GM18520 (cell line): ENCODE data around the gene KCNJ13.
A peak's percentile ranks its signal among the peaks of the same experiment; 100 is the strongest.

Experiments used
- ATAC-seq: cut with Tn5 transposase; IDR thresholded peaks from one replicate; pipeline ENCODE4 v1.9.1; 2021; ENCODE audit not compliant: unreplicated experiment

KCNJ13 gene

DNA sequence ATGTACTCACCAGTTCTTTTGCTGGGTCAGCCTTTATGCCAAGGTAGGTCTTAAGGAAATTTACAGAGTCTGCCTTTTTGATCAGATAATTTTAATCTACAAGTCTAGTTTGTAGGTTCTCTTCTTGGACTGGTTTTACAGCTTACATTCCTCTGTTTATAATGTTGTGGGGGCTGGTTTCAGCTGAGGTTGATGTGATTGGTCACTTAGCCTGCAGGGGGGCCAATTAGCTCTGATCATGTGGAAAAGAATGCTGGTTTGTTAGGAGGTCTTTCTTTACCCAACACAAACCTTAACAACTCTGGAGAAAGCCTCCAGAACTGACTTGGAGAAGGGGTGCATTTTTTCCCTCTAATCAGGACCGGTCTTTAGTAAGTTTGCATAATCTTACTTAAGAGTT, at the start of gene KCNJ13:
Gene KCNJ13 (minus strand): TSS at position 131 of the 400 bp plus-strand sequence. CDS start 5,203 bp downstream, outside the sequence.
- no peak for ATAC-seq

DNA sequence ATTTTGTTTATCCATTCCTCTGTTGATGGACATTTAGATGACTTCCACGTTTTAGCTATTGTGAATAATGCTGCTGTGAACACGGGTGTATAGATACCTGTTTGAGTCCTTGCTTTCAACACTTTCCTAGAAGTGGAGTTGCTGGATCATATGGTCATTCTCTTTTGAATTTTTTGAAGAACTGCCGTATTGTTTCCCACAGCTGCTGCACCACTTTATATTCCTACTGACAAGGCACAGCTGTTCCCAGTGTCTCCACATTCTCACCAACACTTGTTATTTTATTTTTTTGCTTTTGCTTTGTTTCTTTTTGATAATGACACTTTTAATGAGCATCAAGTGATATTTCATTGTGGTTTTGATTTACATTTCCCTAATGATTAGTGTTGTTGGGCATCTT, 41.4 kb upstream of the KCNJ13 start:
- no peak for ATAC-seq

DNA sequence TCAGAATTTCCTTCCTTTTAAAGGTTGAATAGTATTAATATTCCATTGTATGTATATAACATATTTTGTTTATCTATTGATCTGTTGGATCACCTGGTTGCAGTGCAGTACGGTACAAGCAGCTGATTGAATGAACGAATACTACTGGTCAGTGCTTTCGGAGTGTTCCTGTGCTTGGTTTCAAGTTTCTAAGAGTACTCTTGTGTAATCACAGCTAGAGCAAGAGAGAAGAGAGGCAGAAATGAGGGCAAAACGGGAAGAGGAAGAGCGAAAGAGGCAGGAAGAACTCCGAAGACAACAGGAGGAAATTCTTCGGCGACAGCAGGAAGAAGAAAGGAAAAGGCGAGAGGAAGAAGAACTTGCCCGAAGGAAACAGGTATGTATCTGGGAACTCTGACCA, 40.3 kb upstream of the KCNJ13 start:
- no peak for ATAC-seq

DNA sequence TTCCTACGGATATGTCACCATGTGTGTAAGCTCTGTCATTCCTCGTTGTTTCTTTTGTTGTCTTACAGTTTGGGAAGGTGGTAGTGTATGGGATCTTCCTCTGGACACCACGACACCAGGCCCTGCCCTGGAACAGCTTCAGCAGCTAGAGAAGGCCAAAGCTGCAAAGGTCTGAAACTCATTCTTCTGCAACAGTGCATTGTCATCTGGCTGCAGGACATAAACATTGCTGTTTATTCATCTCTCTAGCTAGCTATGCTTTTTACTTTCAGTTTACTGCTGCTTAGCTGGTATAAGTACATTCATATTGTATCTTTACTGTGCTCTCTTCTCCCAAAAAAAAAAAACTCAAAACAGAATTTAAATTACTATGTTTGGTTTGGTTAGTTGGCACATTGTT, 39.2 kb upstream of the KCNJ13 start:
- no peak for ATAC-seq

DNA sequence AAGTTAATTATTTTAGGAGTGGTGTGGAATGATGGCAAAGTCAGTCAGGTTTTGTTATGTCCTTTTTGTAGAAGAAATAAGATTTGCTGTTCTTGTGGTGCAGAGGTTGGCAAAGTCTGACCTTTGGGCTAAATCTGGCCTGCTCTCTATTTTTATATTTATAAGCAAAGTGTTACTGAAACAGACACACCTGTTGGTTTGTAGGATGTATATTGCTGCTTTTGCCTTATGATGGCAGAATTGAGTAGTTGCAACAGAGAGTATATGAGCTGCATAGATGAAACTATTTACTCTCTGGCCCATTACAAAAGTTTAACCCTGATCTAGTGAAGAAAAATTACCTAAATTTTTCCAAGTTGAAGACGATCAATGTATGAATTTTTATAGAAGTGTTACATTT, 34.1 kb upstream of the KCNJ13 start:
- ATAC-seq, result no peak

DNA sequence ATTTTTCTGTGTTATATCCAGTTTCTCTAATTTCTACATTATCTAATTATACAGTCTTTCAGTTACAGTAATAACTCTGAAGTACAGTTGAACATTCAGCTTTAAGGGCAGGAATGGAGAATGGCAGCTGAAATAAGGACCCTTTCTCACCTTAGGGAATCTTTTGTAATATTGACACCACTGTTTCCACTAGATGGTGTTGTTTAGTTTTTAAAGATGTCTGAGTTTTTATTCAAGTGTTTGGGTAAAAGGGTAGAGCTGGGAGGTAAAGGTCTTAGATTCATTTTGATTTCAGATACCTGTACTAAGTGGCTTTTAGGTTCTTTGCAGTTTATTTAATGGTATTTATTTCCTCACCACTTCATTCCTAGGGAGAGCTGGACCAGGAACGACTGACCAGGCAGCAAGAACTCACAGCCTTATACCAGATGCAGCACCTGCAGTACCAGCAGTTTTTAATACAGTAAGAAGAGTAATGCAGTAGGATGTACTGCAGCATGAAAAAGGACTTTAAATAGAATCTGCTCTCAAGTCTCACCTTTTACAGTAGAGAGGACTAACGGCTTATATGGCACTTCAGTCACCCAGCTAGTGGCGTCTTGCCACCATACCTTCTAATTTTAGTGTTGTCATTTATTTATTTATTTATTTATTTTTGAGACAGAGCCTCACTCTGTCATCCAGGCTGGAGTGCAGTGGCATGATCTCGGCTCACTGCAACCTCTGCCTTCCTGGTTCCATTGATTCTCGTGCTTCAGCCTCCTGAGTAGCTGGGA, 33.2 kb upstream of the KCNJ13 start:
- ATAC-seq, result no peak

DNA sequence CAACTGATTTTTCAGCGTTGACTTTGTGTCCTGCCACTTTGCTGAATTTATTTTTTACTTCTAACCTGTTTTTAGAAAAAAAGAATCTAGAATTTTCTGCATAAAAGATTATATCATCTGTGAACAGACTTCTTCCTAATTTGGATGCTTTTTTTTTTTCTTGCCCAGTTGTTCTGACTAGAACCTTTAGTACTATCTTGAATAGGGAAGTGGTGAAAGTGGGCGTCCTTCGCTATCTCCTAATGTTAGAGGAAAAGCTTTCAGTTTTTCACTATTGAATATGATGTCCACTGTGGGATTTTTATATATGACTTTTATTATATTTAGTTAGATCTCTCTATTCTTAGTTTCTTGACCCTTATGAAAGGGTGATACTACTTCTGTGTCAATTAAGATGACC, 25.7 kb upstream of the KCNJ13 start:
- ATAC-seq, result no peak

DNA sequence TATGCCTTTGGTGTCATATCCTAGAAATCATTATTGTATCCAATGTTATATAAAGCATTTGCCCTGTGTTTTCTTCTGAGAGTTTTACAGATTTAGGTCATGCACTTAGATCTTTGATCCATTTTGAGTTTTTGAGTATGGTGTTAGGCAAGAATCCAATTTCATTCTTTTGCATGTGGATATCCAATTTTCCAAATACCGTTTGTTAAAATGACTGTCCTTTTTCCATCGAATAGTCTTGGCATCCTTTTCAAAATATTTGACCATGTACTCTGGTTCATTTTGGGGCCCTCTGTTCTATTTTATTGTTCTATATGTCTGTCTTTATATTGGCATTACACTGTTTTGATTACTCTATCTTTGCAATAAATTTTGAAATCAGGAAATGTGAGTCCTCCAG, 23.8 kb upstream of the KCNJ13 start:
- no peak for ATAC-seq

DNA sequence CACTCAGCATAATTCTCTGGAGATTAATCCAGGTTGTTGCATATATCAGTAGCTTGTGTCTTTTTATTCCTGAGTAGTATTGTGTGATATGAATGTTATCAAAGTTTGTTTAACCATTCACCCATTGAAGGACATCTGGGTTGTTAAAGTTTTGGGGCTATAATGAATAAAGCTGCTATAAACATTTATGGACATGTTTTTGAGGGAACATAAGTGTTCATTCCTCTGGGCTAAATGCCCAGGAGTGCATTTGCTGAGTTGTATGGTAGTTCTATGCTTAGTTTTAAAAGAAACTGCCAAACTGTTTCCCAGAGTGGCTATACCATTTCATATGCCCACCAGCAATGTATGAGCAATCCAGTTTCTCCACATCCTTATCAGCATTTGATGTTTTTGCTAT, 21.8 kb upstream of the KCNJ13 start:
- ATAC-seq, result no peak

DNA sequence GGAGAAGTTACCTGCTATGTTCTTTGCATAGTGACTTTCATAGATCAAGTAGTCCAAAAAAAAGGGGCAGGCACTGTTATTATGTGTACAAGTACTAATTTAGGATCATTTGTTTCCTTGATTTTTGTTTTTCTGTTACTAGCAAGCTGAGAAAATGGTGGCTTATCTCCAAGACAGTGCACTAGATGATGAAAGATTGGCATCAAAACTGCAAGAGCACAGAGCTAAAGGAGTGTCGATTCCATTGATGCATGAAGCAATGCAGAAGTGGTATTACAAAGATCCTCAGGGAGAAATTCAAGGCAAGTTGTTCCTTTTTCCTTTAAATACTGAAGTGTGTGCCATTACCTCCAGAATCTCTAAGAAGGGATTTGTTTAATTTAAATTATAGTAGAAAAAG, 19.6 kb upstream of the KCNJ13 start:
- no peak for ATAC-seq

DNA sequence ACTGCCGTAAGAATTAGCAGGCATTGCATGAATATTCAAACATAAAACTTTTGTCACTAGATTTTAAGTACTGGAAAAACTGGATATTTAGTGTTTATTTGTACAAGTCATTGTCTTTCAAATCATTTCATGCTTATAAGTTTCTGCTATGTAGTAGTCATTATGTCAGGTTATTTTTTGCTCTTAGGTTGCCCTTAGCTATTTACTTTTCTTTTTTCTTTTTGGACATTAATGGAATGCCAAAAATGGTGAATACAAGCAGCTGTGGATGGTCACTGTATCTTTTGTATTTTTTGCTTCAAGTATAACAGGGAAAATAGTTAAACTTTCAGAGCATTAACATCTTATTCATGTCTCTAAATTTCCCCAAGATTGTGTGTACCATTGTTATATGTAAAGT, 18.6 kb upstream of the KCNJ13 start:
- no peak for ATAC-seq

DNA sequence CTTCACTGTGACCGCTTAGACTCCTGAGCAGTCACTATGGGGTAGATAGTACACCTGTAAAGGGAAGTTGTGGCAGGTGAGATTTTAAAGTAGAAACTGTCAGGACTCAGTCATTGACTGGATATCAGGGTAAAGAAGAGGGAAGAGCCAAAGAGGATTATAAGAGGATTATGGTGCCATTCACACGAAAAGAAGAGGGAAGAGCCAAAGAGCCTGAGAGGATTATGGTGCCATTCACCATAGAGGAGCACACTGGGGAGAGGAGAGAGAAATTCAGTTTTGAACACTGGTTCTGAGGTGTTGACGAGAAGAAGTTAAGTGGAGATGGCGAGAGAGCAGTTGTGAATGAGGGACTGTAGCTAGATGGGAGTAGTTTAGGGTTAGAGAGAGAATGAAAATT, 16.9 kb upstream of the KCNJ13 start:
- no peak for ATAC-seq

DNA sequence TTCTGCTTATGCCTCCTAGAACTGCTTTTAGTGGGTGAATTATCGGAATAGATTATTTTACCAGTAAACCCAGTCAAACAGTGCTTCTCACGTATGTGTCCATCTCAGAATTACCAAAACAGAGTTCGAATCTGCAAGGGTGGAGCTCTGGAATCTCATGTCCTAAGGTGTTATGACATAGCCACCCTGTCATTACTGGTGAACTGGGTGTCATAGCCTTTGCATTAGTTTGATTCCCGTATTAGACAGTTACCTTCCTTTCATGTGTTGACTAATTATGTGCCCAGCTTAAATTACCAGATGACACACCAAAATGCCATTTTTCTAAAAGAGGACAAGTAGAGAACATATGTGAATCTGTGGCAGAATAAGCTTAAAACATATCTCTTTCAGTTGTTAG, 15.2 kb upstream of the KCNJ13 start:
- no peak for ATAC-seq

DNA sequence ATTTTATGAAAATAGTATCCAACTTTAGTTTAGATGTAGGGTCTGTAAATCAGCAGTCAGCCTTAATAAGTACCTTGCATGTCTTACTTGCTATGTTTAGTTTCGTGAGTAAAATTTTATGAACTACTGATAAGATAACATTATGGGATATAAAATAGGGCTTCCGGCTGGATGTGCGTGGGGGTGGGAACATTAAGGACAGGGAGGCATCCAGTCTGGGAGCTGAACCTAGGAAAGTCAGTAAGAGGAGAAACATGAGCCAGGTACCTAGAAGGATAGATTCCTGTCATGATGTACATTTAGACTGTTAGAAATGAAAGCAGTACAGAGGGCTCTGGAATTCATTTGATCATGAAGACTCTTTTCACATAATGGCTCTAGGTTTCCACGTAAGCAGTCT, 12.7 kb upstream of the KCNJ13 start:
- no peak for ATAC-seq

DNA sequence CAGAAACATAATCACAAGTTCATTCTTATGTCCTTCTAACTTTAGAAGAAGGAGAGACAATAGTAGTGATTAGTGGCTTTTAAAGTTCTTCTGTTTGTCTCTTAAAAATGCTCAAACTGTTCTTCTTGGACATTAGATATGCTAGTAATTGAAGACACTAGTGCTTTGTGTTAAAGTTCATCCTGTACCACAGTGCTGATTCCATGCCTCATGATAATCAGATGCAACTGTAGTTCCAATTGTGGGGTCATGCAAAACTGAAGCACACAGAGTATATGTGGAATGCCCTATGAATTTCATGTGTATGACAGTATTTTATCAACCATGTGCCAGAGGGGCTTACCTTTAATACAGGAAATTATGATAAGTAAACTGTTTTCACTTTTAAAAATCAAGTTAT, 11.4 kb upstream of the KCNJ13 start:
- no peak for ATAC-seq

DNA sequence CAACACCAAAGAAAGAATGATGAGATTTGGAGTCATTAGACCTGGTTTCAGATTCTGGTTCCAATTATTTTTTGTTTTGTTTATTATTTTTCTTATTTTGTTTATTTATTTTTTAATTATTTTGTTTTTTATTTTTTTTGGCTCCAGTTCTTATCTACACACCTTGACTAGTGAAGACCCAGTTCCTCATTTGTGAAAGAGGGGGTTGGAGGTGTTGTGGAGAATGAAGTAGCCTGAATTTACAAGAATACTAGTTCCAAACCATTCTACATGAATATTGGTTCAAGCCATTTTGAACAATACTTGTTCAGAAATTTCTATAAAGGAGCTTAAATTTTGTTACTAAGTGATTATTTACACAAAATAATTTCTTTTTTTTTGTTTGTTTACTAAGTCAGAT, 6.9 kb upstream of the KCNJ13 start:
- no peak for ATAC-seq

DNA sequence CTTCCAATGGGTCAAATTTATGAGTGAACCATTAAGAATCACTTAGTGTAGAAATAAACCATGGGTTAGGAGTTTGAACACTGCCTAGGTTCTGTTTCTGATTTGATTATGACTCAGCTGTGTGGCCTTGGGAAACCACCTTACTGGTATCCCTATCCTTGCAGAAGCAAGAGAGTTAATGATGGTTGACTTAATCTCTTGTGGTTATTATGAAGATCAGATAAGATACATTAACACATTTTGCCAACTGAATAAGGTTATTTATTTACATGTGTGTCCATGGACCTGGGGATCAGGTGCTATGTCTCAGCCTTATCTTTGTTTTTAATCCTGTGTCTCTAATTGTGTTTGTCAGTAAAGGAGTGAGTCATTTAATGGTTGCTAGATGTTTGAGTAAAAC, 5.4 kb upstream of the KCNJ13 start:
- peak; percentile 80 for ATAC-seq

DNA sequence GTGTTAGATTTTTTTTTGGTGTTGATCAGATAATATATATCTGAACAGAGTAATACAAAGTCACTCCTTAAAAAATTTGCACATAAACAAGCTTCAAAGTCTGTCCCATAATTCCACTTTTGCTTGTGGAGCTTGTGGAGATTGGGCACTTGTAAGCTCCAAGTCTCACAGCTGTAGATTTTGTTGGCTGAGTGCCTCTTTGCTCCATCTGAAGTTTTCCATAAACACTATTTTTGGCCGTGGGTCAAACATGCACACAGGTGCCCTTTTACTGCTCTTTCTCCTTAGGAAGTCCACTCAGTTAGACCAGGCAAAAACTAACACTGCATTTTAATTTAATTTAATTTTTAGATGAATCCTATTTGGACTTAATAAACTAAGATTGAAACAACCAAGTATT, 3.6 kb upstream of the KCNJ13 start:
- ATAC-seq, result no peak

DNA sequence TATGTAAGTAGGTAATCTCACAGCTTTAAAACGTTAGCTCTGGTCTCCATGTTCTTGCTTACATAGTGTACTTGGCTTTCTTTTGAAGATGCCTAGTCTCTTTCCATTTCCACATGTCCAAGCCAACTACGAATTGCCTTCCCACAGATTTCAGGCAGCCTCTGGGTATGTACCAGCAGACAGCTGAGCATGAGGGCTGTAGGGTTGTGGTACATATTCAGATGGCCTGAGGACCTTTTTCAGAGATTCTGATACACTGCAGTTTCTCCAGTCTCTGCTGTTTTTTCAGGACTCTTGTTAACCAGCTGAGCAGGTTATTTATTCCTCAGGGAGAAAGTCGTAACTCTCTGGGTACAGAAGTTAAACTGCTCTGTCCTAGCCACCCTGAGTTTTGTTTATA, 3.1 kb upstream of the KCNJ13 start:
- no peak for ATAC-seq

DNA sequence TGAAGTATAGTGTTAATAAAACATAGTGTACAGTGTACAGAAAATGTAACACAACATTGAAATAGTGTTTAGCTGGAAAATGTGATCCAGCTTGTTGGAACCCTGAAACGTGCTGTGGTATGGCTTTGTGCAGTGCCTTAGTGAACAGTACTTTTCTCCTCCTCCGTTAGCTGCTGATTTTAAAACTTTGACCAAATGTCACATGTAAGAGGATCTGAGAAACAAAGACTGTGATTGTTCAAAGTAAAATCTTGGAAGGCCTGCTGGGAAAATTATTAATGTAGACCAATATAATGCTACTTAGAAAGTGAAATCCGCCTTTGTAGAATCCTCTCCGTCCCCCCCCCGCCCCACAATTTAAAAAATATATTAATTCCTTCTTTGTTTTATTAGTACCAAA, 911 bp upstream of the KCNJ13 start:
- no peak for ATAC-seq

DNA sequence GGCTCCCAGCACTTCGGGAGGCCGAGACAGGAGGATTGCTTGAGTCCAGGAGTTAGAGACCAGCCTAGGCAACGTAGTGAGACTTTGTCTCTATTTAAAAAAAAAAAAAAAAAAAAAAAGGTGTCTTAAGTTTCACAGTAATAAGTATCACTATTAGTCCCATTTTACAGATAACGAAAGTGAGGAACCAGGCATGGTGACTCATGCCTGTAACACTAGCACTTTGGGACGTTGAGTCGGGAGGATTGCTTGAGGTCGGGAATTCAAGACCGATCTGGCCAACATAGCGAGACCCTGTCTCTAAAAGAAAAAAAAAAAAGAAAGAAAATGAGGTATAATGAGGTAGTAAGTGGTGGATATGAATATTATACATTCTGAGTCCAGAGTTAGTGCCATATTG, 2.5 kb downstream of the KCNJ13 start:
- no peak for ATAC-seq

DNA sequence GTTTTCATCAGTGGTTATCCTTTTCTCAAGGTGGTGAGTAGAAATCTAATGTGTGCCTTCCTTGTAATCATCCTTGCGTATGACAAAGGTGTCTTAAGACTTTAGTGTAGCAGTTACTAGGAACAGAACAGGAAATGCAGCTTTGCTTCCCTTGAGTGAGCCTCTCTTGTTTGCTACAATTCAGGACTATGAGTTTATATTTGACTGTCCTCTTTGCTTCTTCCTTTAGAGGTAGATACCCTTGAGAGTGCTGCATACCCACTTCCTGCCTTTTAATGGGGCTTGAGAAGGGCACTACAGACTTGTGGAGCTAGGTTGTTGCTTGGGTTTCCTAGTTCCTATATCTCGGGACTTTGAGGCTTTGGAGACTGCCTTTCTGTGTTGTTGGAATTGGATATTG, 3.8 kb downstream of the KCNJ13 start:
- ATAC-seq, result no peak

DNA sequence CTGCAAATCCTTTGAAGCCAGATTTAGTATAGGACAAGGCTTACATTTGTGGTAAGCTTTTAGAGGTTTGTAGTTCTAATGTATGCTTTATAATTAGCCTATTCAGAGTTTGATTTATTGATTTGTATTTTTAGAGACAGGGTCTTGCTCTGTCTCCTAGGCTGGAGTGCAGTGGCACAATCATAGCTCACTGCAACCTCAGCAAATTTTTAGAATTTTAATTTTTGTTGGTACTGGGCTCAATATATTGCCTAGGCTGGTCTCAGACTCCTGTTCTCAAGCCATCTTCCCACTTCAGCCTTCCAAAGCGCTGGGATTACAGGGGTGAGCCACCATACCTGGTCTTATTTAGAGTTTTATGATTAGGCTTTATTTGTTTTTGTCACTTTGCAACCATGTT, 4.5 kb downstream of the KCNJ13 start:
- ATAC-seq, result no peak
